ENCODE results near the gene ISLR. TPM values are rescaled to one million over a fixed set of nuclear protein-coding genes. Genes with fewer than 3 reads are reported as not detected.

Gene ISLR
- total RNA-seq, 4 donors from 2014 or later, result 0.91 to 38.0 (median 11.0) TPM

DNA sequence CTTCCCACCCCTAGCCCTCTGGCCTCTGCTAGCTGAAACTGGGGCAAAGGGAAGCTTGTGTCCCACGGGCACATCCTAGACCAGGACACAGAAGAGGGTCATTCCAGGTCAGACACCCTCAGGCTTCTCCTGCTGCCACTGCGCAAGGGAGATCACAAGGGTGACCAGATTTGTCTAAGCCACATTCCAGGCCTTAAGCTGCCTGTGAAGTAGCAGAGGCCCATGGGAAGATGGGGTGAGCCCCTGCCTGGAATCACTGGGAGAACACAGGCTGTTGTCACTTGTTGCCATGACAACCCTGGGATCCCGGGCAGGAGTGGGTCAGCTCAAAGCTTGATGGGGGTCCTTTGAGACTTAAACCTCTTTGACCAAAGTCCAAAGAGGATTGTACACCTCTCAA lies 18.3 kb downstream of the ISLR start:
- 45 to 80% methylated on average over 2 to 3 of the region's 3 CpGs for WGBS, 2 donors
- no peak for DNase-seq
- Histone ChIP-seq H3K36me3 (no peaks in the 10 kb centered on the region), H3K27me3 (no peaks in the 10 kb centered on the region), H3K9me3 (no peaks in the 10 kb centered on the region), H3K4me1 (peaks cover 11 to 50% (median 27%) of the 10 kb centered on the region in 3 donors), H3K4me3 (no peak overlapping the region), H3K27ac (no peak overlapping the region)
- intact Hi-C loops (cut with DNase I), result no loop called here
- TF ChIP-seq, protein P1, sequence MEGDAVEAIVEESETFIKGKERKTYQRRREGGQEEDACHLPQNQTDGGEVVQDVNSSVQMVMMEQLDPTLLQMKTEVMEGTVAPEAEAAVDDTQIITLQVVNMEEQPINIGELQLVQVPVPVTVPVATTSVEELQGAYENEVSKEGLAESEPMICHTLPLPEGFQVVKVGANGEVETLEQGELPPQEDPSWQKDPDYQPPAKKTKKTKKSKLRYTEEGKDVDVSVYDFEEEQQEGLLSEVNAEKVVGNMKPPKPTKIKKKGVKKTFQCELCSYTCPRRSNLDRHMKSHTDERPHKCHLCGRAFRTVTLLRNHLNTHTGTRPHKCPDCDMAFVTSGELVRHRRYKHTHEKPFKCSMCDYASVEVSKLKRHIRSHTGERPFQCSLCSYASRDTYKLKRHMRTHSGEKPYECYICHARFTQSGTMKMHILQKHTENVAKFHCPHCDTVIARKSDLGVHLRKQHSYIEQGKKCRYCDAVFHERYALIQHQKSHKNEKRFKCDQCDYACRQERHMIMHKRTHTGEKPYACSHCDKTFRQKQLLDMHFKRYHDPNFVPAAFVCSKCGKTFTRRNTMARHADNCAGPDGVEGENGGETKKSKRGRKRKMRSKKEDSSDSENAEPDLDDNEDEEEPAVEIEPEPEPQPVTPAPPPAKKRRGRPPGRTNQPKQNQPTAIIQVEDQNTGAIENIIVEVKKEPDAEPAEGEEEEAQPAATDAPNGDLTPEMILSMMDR (IDR thresholded peaks at IDR 0.05), result no peak
- no peak for TF ChIP-seq POLR2A (IDR thresholded peaks at IDR 0.05)

DNA sequence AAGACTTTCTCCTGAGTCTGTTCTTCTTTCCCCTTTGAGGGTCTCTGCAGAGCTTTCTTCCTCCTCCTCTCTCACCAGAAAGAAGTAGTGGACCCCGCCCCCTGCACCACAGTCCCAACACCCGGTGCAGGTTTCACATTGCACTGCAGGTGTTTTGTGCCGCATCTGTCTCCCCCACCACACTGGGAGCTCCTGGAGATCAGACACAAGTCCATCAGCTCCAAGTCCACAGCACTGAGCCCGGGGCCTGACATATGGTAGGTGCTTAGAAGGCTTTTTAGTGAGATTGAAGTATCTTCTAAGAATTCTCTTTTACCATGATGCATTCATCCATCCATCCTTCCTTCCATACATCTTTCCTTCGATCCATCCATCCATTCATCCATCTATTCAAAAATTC lies 19.2 kb downstream of the ISLR start:
- H3K4me1 ChIP-seq, result peaks cover 11 to 60% (median 30%) of the 10 kb centered on the region in 3 donors
- intact Hi-C loops (cut with DNase I), result no loop called here
- H3K9me3 ChIP-seq, result no peaks in the 10 kb centered on the region
- no peaks in the 10 kb centered on the region for H3K36me3 ChIP-seq
- H3K4me3 ChIP-seq, result no peak overlapping the region
- TF ChIP-seq POLR2A (IDR thresholded peaks at IDR 0.05), result no peak
- TF ChIP-seq, protein P1 (IDR thresholded peaks at IDR 0.05), result no peak
- 79 to 81% methylated on average over 5 of the region's 5 CpGs for WGBS, 2 donors
- no peak overlapping the region for H3K27ac ChIP-seq
- DNase-seq, result no peak
- no peaks in the 10 kb centered on the region for H3K27me3 ChIP-seq

GRCh38 chr15:74193299-74193718 lies 19.8 kb downstream of the ISLR start:
- Histone ChIP-seq H3K4me3 (no peak overlapping the region), H3K36me3 (no peaks in the 10 kb centered on the region), H3K27ac (peak overlapping the region; percentile 3 to 59 (median 48)), H3K4me1 (peaks cover 11 to 65% (median 30%) of the 10 kb centered on the region in 3 donors), H3K9me3 (no peaks in the 10 kb centered on the region), H3K27me3 (no peaks in the 10 kb centered on the region)
- TF ChIP-seq POLR2A (IDR thresholded peaks at IDR 0.05), result no peak
- TF ChIP-seq, protein P1 (IDR thresholded peaks at IDR 0.05), result no peak
- 19 to 46% methylated on average over 3 to 4 of the region's 4 CpGs for WGBS, 2 donors
- intact Hi-C loops (cut with DNase I), result no loop called here
- no peak for DNase-seq

- intact Hi-C loops (cut with DNase I), result no loop called here
- H3K4me3 ChIP-seq, result no peak overlapping the region
Observed at GRCh38 chr15:74193905-74194304, 20.4 kb downstream of the ISLR start.

More at GRCh38 chr15:74193905-74194304, 20.4 kb downstream of the ISLR start:
- peak overlapping the region; percentile 3 to 59 (median 48) for H3K27ac ChIP-seq
- DNase-seq, result no peak
- no peaks in the 10 kb centered on the region for H3K9me3 ChIP-seq
- H3K4me1 ChIP-seq, result peaks cover 11 to 71% (median 30%) of the 10 kb centered on the region in 3 donors
- TF ChIP-seq POLR2A (IDR thresholded peaks at IDR 0.05), result no peak
- TF ChIP-seq, protein P1 (IDR thresholded peaks at IDR 0.05), result no peak
- no peaks in the 10 kb centered on the region for H3K36me3 ChIP-seq
- WGBS, 2 donors, result 59 to 100% methylated on average over 2 of the region's 6 CpGs
- no peaks in the 10 kb centered on the region for H3K27me3 ChIP-seq
